ENCODE measurements around the gene RPL38.

RPL38 gene

GRCh38 chr17:74227271-74228080, 24.0 kb downstream of the RPL38 start:
- DNase-seq (ENCODE audit: low spot score): no peak

GRCh38 chr17:74228306-74228978, 25.0 kb downstream of the RPL38 start:
- no peak for DNase-seq (ENCODE audit: low spot score)

GRCh38 chr17:74230896-74231295, 27.4 kb downstream of the RPL38 start:
- no peak for DNase-seq (ENCODE audit: low spot score)

- no peak for DNase-seq (ENCODE audit: low spot score)
Measured at GRCh38 chr17:74231928-74232907, 28.7 kb downstream of the RPL38 start.

GRCh38 chr17:74233937-74234336, 30.5 kb downstream of the RPL38 start:
- DNase-seq (ENCODE audit: low spot score): no peak

GRCh38 chr17:74234486-74234885, 31.0 kb downstream of the RPL38 start:
- no peak for DNase-seq (ENCODE audit: low spot score)

GRCh38 chr17:74235040-74235581, 31.6 kb downstream of the RPL38 start:
- DNase-seq (ENCODE audit: low spot score): no peak

GRCh38 chr17:74235911-74236371, 32.5 kb downstream of the RPL38 start:
- no peak for DNase-seq (ENCODE audit: low spot score)

GRCh38 chr17:74237321-74237720, 33.8 kb downstream of the RPL38 start:
- DNase-seq (ENCODE audit: low spot score): no peak

GRCh38 chr17:74239172-74239571, 35.7 kb downstream of the RPL38 start:
- DNase-seq (ENCODE audit: low spot score): no peak

- DNase-seq (ENCODE audit: low spot score): no peak
Measured at GRCh38 chr17:74240618-74241205, 37.2 kb downstream of the RPL38 start.

GRCh38 chr17:74241431-74241830, 38.0 kb downstream of the RPL38 start:
- DNase-seq (ENCODE audit: low spot score): no peak

GRCh38 chr17:74241847-74242246, 38.4 kb downstream of the RPL38 start:
- no peak for DNase-seq (ENCODE audit: low spot score)

- DNase-seq (ENCODE audit: low spot score): no peak
Measured at GRCh38 chr17:74243013-74243755, 39.7 kb downstream of the RPL38 start.

GRCh38 chr17:74244128-74244527, 40.6 kb downstream of the RPL38 start:
- DNase-seq (ENCODE audit: low spot score): no peak

GRCh38 chr17:74244548-74244947, 41.1 kb downstream of the RPL38 start:
- no peak for DNase-seq (ENCODE audit: low spot score)

- no peak for DNase-seq (ENCODE audit: low spot score)
Measured at GRCh38 chr17:74245145-74245831, 41.8 kb downstream of the RPL38 start.

- DNase-seq (ENCODE audit: low spot score): no peak
Measured at GRCh38 chr17:74245871-74246270, 42.4 kb downstream of the RPL38 start.

GRCh38 chr17:74249590-74250270, 46.3 kb downstream of the RPL38 start:
- DNase-seq (ENCODE audit: low spot score): no peak
